ENCODE results near the gene TRIM4. TPM values are rescaled to one million over a fixed set of nuclear protein-coding genes. Genes with fewer than 3 reads are reported as not detected.
"Not testable (repeated sequence)": the region's sequence is repeated elsewhere in the genome, so short reads cannot be mapped to it uniquely, and the experiment has no call there.

Gene TRIM4
- total RNA-seq, result 8.4 and 18.7 TPM in 2 replicates

- peak within 1 kb of the TSS; percentile 71 for H3K4me3 ChIP-seq (ENCODE audit: low read depth, low read length)
- DNase-seq (ENCODE audit: low read depth), result peak; percentile 50
- TF ChIP-seq, protein P1, sequence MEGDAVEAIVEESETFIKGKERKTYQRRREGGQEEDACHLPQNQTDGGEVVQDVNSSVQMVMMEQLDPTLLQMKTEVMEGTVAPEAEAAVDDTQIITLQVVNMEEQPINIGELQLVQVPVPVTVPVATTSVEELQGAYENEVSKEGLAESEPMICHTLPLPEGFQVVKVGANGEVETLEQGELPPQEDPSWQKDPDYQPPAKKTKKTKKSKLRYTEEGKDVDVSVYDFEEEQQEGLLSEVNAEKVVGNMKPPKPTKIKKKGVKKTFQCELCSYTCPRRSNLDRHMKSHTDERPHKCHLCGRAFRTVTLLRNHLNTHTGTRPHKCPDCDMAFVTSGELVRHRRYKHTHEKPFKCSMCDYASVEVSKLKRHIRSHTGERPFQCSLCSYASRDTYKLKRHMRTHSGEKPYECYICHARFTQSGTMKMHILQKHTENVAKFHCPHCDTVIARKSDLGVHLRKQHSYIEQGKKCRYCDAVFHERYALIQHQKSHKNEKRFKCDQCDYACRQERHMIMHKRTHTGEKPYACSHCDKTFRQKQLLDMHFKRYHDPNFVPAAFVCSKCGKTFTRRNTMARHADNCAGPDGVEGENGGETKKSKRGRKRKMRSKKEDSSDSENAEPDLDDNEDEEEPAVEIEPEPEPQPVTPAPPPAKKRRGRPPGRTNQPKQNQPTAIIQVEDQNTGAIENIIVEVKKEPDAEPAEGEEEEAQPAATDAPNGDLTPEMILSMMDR (conservative IDR thresholded peaks at IDR 0.05; ENCODE audit: low read depth, low read length), result peak; percentile 29
Observed at GRCh38 chr7:99918959-99919813, at the start of gene TRIM4. TRIM4 (minus strand) TSS chr7:99919530; CDS start chr7:99919401, 129 bp downstream.

GRCh38 chr7:99958564-99959227, 39.4 kb upstream of the TRIM4 start:
- no peak overlapping the region for H3K4me3 ChIP-seq (ENCODE audit: low read depth, low read length)
- DNase-seq (ENCODE audit: low read depth), result no peak
- TF ChIP-seq, protein P1 (conservative IDR thresholded peaks at IDR 0.05; ENCODE audit: low read depth, low read length), result no peak

DNA sequence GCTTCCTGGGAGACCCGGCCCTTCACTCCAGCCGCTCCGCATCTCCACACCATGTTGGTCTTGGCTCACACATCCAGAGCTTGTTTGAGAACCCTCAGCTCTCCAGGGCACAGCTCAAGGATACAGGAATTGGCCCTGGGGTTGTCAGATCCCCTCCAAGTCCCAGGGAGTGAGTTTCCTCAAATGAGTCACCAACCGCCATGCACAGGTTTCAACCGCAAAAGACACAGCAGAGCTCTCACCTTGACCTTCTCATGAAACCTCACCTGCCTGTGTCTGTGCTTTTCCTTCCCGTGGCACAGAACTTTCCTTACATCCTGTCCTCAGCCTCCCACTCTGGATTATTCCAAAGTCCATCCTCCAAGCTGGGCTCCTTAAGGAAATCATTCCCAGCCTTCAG, 35.9 kb upstream of the TRIM4 start:
- no peak overlapping the region for H3K4me3 ChIP-seq (ENCODE audit: low read depth, low read length)
- TF ChIP-seq, protein P1 (conservative IDR thresholded peaks at IDR 0.05; ENCODE audit: low read depth, low read length), result no peak
- DNase-seq (ENCODE audit: low read depth), result no peak

DNA sequence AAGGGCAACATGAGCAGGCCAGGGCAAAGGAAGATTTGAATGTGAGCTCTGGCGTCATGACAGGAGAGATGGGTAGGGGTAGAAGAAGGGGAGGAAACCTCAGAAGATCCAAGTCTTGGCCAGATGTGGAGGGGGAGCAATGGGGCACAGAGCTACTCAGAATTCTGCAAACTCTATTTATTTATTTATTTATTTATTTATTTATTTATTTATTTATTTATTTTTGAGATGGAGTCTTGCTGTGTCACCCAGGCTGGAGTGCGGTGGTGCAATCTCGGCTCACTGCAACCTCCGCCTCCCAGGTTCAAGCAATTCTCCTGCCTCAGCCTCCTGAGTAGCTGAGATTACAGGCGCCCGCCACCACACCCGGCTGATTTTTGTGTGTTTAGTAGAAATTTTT, 35.3 kb upstream of the TRIM4 start:
- DNase-seq (ENCODE audit: low read depth); H3K4me3 ChIP-seq (ENCODE audit: low read depth, low read length): not testable (repeated sequence)

- H3K4me3 ChIP-seq (ENCODE audit: low read depth, low read length), result no peak overlapping the region
- no peak for DNase-seq (ENCODE audit: low read depth)
- TF ChIP-seq, protein P1 (conservative IDR thresholded peaks at IDR 0.05; ENCODE audit: low read depth, low read length), result no peak
Observed at GRCh38 chr7:99953649-99954048, 34.3 kb upstream of the TRIM4 start.

DNA sequence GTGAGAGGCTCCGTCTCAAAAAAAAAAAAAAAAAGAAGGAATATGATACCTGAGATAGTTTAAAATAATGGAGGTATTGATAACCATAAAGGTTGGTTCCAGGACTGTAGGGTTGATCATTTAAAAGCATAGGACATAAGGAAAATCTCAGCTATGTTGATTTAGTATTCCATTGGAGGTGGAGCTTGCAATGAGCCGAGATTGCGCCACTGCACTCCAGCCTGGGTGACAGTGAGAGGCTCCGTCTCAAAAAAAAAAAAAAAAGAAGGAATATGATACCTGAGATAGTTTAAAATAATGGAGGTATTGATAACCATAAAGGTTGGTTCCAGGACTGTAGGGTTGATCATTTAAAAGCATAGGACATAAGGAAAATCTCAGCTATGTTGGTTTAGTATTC, 33.3 kb upstream of the TRIM4 start:
- H3K4me3 ChIP-seq (ENCODE audit: low read depth, low read length); DNase-seq (ENCODE audit: low read depth): not testable (repeated sequence)

GRCh38 chr7:99950819-99951218, 31.5 kb upstream of the TRIM4 start:
- DNase-seq (ENCODE audit: low read depth); H3K4me3 ChIP-seq (ENCODE audit: low read depth, low read length): not testable (repeated sequence)

DNA sequence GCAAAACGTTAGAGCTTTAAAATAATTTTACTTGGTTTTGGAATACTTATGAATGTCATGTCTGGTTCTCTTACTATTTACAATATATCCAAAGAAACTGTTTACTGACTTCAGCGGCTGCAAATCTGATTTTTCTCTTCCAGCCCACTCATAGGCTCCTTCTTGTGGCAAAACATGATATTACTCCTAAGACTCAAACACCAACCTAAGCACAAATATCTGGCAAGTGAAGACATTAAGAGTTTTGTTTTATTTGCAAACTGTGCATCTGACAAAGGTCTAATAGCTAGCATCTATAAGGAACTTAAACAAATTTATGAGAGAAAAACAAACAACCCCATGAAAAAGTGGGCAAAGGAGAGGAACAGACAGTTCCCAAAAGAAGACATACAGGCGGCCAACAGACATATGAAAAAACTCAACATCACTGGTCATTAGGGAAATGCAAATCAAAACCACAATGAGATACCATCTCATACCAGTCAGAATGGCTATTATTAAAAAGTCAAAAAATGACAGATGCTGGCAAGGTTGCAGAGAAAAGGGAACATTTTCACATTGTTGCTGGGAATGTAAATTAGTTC, 30.4 kb upstream of the TRIM4 start:
- H3K4me3 ChIP-seq (ENCODE audit: low read depth, low read length), result no peak overlapping the region
- no peak for DNase-seq (ENCODE audit: low read depth)
- TF ChIP-seq, protein P1 (conservative IDR thresholded peaks at IDR 0.05; ENCODE audit: low read depth, low read length), result peak; percentile 50

All from epithelial cell of proximal tubule (primary cell).